Measurements from ENCODE around the gene ANTXR1. TPM values are rescaled to one million over a fixed set of nuclear protein-coding genes. Genes with fewer than 3 reads are reported as not detected.

ANTXR1 gene
- total RNA-seq, 1 experiment from 2014 or later: 48.3 TPM

GRCh38 chr2:69175790-69176715 is 163.1 kb downstream of the ANTXR1 start:
- Histone ChIP-seq H3K4me1 (replicated peaks; ENCODE audit: insufficient read depth) (peaks cover 20% of the 10 kb centered on the region), H3K36me3 (ENCODE audit: low read depth) (no peaks in the 10 kb centered on the region), H3K27me3 (ENCODE audit: insufficient read depth, low read depth) (no peaks in the 10 kb centered on the region), H3K9me2 (ENCODE audit: insufficient read depth) (no peaks in the 10 kb centered on the region), H2AFZ (no peak overlapping the region), H4K20me1 (ENCODE audit: insufficient read depth) (no peaks in the 10 kb centered on the region), H3K4me2 (no peak overlapping the region), H3F3A (ENCODE audit: insufficient read depth, low read depth) (peaks cover 8% of the 10 kb centered on the region; the same call in 1 of the 2 replicates), H3K9me3 (ENCODE audit: insufficient read depth, low read depth) (no peaks in the 10 kb centered on the region), H3K79me2 (ENCODE audit: low read depth) (no peaks in the 10 kb centered on the region), H3K4me3 (no peak overlapping the region), H3K27ac (no peak overlapping the region)
- POLR2A ChIA-PET (ENCODE audit: unreplicated experiment): interaction anchor here (0.6 kb wide), 1 partner anchor 13 kb away, joined by 4 read pairs; no protein-coding TSS in a partner anchor
- CTCF ChIA-PET: interaction anchor here (0.6 kb wide), 1 partner anchor 275 kb away, joined by 7 read pairs; no protein-coding TSS in a partner anchor
- DNase-seq: no peak
- BruUV-seq (replicated peaks): no TSS peak
- TF ChIP-seq EZH2 (IDR thresholded peaks at IDR 0.05; ENCODE audit: low read depth) (no peak), CTCF (conservative IDR thresholded peaks at IDR 0.05) (no peak)
- intact Hi-C loops (cut with micrococcal nuclease; ENCODE audit: unreplicated experiment): no loop called here

- POLR2A ChIA-PET (ENCODE audit: unreplicated experiment): no interaction called here
- H2AFZ ChIP-seq: no peak overlapping the region
- TF ChIP-seq EZH2 (IDR thresholded peaks at IDR 0.05; ENCODE audit: low read depth) (no peak), CTCF (conservative IDR thresholded peaks at IDR 0.05) (no peak)
Observed at GRCh38 chr2:69177063-69177771, 164.2 kb downstream of the ANTXR1 start.

More at GRCh38 chr2:69177063-69177771, 164.2 kb downstream of the ANTXR1 start:
- Histone ChIP-seq H3K4me2 (peak overlapping the region; percentile 65), H3K27me3 (ENCODE audit: insufficient read depth, low read depth) (no peaks in the 10 kb centered on the region), H3K36me3 (ENCODE audit: low read depth) (no peaks in the 10 kb centered on the region), H3K4me3 (no peak overlapping the region), H3K27ac (no peak overlapping the region), H3K9me2 (ENCODE audit: insufficient read depth) (no peaks in the 10 kb centered on the region), H3K9me3 (ENCODE audit: insufficient read depth, low read depth) (no peaks in the 10 kb centered on the region), H3K79me2 (ENCODE audit: low read depth) (no peaks in the 10 kb centered on the region), H3F3A (ENCODE audit: insufficient read depth, low read depth) (peaks cover 8% of the 10 kb centered on the region; the same call in 1 of the 2 replicates), H3K4me1 (replicated peaks; ENCODE audit: insufficient read depth) (peaks cover 15% of the 10 kb centered on the region), H4K20me1 (ENCODE audit: insufficient read depth) (no peaks in the 10 kb centered on the region)
- DNase-seq: peak in 1 of 2 experiments; percentile 38
- CTCF ChIA-PET: no interaction called here
- BruUV-seq (replicated peaks): no TSS peak
- intact Hi-C loops (cut with micrococcal nuclease; ENCODE audit: unreplicated experiment): no loop called here
